Stimulated activated CD8-positive, alpha-beta memory T cell treated with anti-CD3 and anti-CD28 coated beads, Interleukin-15, amount 100 ng/mL, for 1 hour (primary cell): Measurements from ENCODE around the gene ATAD3C.
"Not testable (repeated sequence)": the region's sequence is repeated elsewhere in the genome, so short reads cannot be mapped to it uniquely, and the experiment has no call there.

Source experiments
- DNase-seq: peaks from one replicate; pipeline ENCODE4 v3.0.0-alpha.2; 2020; ENCODE audit warnings: low read depth

ATAD3C gene

GRCh38 chr1:1419363-1419812 lies 30.1 kb upstream of the ATAD3C start:
- DNase-seq = no peak

- no peak for DNase-seq
These were observed 29.5 kb upstream of the ATAD3C start for GRCh38 chr1:1419813-1420653.

GRCh38 chr1:1420654-1421141 lies 28.8 kb upstream of the ATAD3C start:
- DNase-seq = no peak

- no peak for DNase-seq
These were observed 28.2 kb upstream of the ATAD3C start, which contains the start of gene ANKRD65 for GRCh38 chr1:1421147-1421906. TSS of gene ANKRD65 (minus strand) at chr1:1421276. CDS start at chr1:1421005, 271 bp downstream.

GRCh38 chr1:1421907-1422464 lies 27.5 kb upstream of the ATAD3C start:
- no peak for DNase-seq

GRCh38 chr1:1422465-1423244 lies 26.8 kb upstream of the ATAD3C start:
- DNase-seq = no peak

- no peak for DNase-seq
These were observed 26.3 kb upstream of the ATAD3C start for GRCh38 chr1:1423245-1423597.

GRCh38 chr1:1424707-1425106 lies 24.8 kb upstream of the ATAD3C start:
- DNase-seq = no peak

GRCh38 chr1:1425426-1425752 lies 24.1 kb upstream of the ATAD3C start:
- DNase-seq = no peak

- DNase-seq = no peak
These were observed 23.6 kb upstream of the ATAD3C start for GRCh38 chr1:1425753-1426495.

- no peak for DNase-seq
These were observed 22.9 kb upstream of the ATAD3C start for GRCh38 chr1:1426496-1427105.

GRCh38 chr1:1427106-1427819 lies 22.2 kb upstream of the ATAD3C start:
- no peak for DNase-seq

- DNase-seq = no peak
These were observed 21.7 kb upstream of the ATAD3C start for GRCh38 chr1:1427820-1428148.

GRCh38 chr1:1428174-1428573 lies 21.3 kb upstream of the ATAD3C start:
- DNase-seq = no peak

- not testable (repeated sequence) for DNase-seq
These were observed 20.5 kb upstream of the ATAD3C start for GRCh38 chr1:1428967-1429366.

- DNase-seq = no peak
These were observed 19.8 kb upstream of the ATAD3C start for GRCh38 chr1:1429671-1430073.

- DNase-seq = no peak
These were observed 19.1 kb upstream of the ATAD3C start for GRCh38 chr1:1430114-1430982.

GRCh38 chr1:1430992-1431844 lies 18.3 kb upstream of the ATAD3C start:
- DNase-seq = no peak
